Smooth muscle cell of the brain vasculature (primary cell): ENCODE measurements around the gene GJD2.

ENCODE experiments used
- DNase-seq: peaks from one replicate; pipeline ENCODE4 v3.0.0-alpha.2; 2012; ENCODE audit warnings: low read depth, low spot score

GJD2 gene

GRCh38 chr15:34724481-34724880 lies 30.3 kb downstream of the GJD2 start:
- DNase-seq = no peak

- no peak for DNase-seq
Measured at GRCh38 chr15:34722439-34722836, 32.4 kb downstream of the GJD2 start.

GRCh38 chr15:34721802-34722438 lies 32.9 kb downstream of the GJD2 start:
- no peak for DNase-seq

GRCh38 chr15:34721157-34721801 lies 33.5 kb downstream of the GJD2 start:
- DNase-seq = no peak

GRCh38 chr15:34719695-34720094 lies 35.1 kb downstream of the GJD2 start:
- DNase-seq = no peak

- DNase-seq = no peak
Measured at GRCh38 chr15:34718681-34719665, 35.8 kb downstream of the GJD2 start.

GRCh38 chr15:34717729-34718128 lies 37.1 kb downstream of the GJD2 start:
- no peak for DNase-seq

GRCh38 chr15:34716111-34716510 lies 38.7 kb downstream of the GJD2 start:
- no peak for DNase-seq

GRCh38 chr15:34714476-34715121 lies 40.2 kb downstream of the GJD2 start:
- no peak for DNase-seq

- no peak for DNase-seq
Measured at GRCh38 chr15:34713635-34714034, 41.2 kb downstream of the GJD2 start.

- no peak for DNase-seq
Measured at GRCh38 chr15:34709866-34710265, 44.9 kb downstream of the GJD2 start.

GRCh38 chr15:34708422-34708821 lies 46.4 kb downstream of the GJD2 start:
- DNase-seq = no peak

- DNase-seq = no peak
Measured at GRCh38 chr15:34701536-34701935, 53.3 kb downstream of the GJD2 start.
